HUDEP-2 (cell line): ENCODE measurements around the gene KRTDAP.
A peak's percentile ranks its signal among the peaks of the same experiment; 100 is the strongest.

ENCODE experiments used
- DNase-seq, 76 experiments: peaks; one replicate each; lab custom pipeline; 2025; ENCODE audit not compliant: unreplicated experiment in 76 of 76; lab: John Stamatoyannopoulos, UW

Gene KRTDAP

GRCh38 chr19:35513628-35514281 lies 23.5 kb upstream of the KRTDAP start, which contains the start of gene DMKN:
DMKN (minus strand) TSS chr19:35513649; CDS start chr19:35513475, 174 bp downstream.
- no peak for DNase-seq

- DNase-seq = no peak
Observed at GRCh38 chr19:35512831-35513627, 22.8 kb upstream of the KRTDAP start.

- no peak for DNase-seq
Observed at GRCh38 chr19:35511337-35511736, 21.1 kb upstream of the KRTDAP start.

- DNase-seq = no peak
Observed at GRCh38 chr19:35510626-35510964, 20.3 kb upstream of the KRTDAP start.

- peak in 41 of 76 experiments; percentile 11 to 67 (median 41) for DNase-seq
Observed at GRCh38 chr19:35509861-35510625, 19.8 kb upstream of the KRTDAP start.

- peak in 7 of 76 experiments; percentile 14 to 31 (median 22) for DNase-seq
Observed at GRCh38 chr19:35509018-35509652, 18.9 kb upstream of the KRTDAP start.

GRCh38 chr19:35508129-35508528 lies 17.9 kb upstream of the KRTDAP start:
- DNase-seq = no peak

GRCh38 chr19:35507561-35507960 lies 17.3 kb upstream of the KRTDAP start:
- DNase-seq = no peak

GRCh38 chr19:35506011-35506410 lies 15.7 kb upstream of the KRTDAP start:
- no peak for DNase-seq

- no peak for DNase-seq
Observed at GRCh38 chr19:35502751-35503150, 12.5 kb upstream of the KRTDAP start.

- no peak for DNase-seq
Observed at GRCh38 chr19:35501684-35502083, 11.4 kb upstream of the KRTDAP start.

- no peak for DNase-seq
Observed at GRCh38 chr19:35500611-35501010, 10.3 kb upstream of the KRTDAP start.

- no peak for DNase-seq
Observed at GRCh38 chr19:35498984-35499527, 8.8 kb upstream of the KRTDAP start.

- DNase-seq = no peak
Observed at GRCh38 chr19:35498220-35498619, 8.0 kb upstream of the KRTDAP start.

GRCh38 chr19:35497406-35497805 lies 7.1 kb upstream of the KRTDAP start:
- DNase-seq = no peak

- DNase-seq = peak in 58 of 76 experiments; percentile 10 to 74 (median 48)
Observed at GRCh38 chr19:35495107-35496064, 5.1 kb upstream of the KRTDAP start.

GRCh38 chr19:35493971-35494370 lies 3.7 kb upstream of the KRTDAP start:
- no peak for DNase-seq

- no peak for DNase-seq
Observed at GRCh38 chr19:35491836-35492360, 1.6 kb upstream of the KRTDAP start.

GRCh38 chr19:35488677-35489076 lies 1.6 kb downstream of the KRTDAP start:
- DNase-seq = no peak
